ENCODE data around the gene CREB5.

GRCh38 chr7:28722684-28723083 lies 310.4 kb downstream of the CREB5 start:
- TF ChIP-seq CTCF (conservative IDR thresholded peaks at IDR 0.05; ENCODE audit: low read length) (no peak), EZH2phosphoT487 (IDR thresholded peaks at IDR 0.05; ENCODE audit: borderline replicate concordance) (no peak)

All from Loucy (cell line).